COLO668 (cell line): ENCODE data around the gene TMEM198.

Experiments
- DNase-seq: peaks from one replicate; lab custom pipeline; 2025; ENCODE audit not compliant: unreplicated experiment; lab: John Stamatoyannopoulos, UW

The TMEM198 gene

GRCh38 chr2:219575566-219576504 lies 32.0 kb downstream of the TMEM198 start:
- no peak for DNase-seq

- peak; percentile 73 for DNase-seq
Observed at GRCh38 chr2:219576505-219577388, 32.9 kb downstream of the TMEM198 start.

GRCh38 chr2:219578811-219579613 lies 35.2 kb downstream of the TMEM198 start:
- no peak for DNase-seq

GRCh38 chr2:219581346-219581745 lies 37.5 kb downstream of the TMEM198 start:
- no peak for DNase-seq

GRCh38 chr2:219591091-219591490 lies 47.3 kb downstream of the TMEM198 start:
- DNase-seq, result no peak

- DNase-seq, result no peak
Observed at GRCh38 chr2:219592736-219593135, 48.9 kb downstream of the TMEM198 start.

- no peak for DNase-seq
Observed at GRCh38 chr2:219593154-219593553, 49.3 kb downstream of the TMEM198 start.

- DNase-seq, result no peak
Observed at GRCh38 chr2:219595256-219595655, 51.4 kb downstream of the TMEM198 start.

GRCh38 chr2:219596954-219597551 lies 53.2 kb downstream of the TMEM198 start:
- no peak for DNase-seq

- DNase-seq, result peak; percentile 97
Observed at GRCh38 chr2:219597552-219598307, 53.9 kb downstream of the TMEM198 start, which contains the start of gene STK11IP. TSS of gene STK11IP (plus strand) at chr2:219597857. CDS start at chr2:219598120, 263 bp downstream.

GRCh38 chr2:219598308-219599078 lies 54.7 kb downstream of the TMEM198 start:
- DNase-seq, result peak; percentile 10
